NCI-H1092 (cell line): ENCODE data around the gene CMSS1.

Source experiments
- DNase-seq: peaks from one replicate; lab custom pipeline; 2025; lab: John Stamatoyannopoulos, UW

Gene CMSS1

GRCh38 chr3:99875581-99875928 lies 57.9 kb downstream of the CMSS1 start:
- DNase-seq, result no peak

DNA sequence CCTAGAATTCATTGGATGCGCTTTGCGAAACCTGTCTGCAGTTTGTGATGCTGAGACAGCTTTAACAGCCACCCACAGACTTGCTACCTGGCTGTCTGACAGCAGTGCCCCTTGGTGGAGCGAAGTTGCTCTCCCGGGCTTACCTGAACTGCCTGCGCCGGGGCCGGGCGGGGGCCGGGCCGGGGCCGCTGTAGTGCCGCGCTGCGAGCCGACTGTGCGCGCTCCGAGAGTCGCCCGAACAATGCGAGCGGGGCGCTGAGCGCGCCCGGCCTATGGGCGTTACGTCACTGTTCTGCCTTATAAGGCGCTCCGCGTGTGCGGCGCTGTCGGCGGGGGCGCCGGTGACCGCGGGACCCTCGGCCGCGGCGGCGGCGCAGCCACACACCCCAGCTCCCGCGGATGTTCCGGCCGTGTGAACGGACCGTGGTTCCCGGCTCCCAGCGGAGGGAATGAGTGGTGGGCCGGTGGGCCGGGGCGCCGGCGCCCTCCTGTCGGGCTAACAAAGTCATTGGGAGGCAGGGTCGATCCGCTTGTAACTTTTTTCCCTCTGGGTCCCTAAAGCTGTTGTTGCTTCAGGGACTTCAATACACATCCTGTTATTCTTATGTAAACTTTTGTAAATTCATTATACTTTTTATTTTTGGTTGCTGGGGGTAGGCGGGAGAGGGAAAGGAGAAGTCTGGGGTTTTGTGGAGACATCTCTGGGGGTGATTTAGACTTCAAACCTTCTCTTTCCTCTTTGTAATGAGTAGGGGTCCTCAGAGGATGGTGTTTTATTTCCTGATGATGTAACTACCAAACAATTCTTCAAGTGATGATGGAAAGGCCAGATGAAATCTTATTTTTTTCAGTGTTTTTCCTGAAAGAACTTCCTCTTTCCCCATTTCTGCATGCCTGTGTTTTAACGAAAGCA lies 58.5 kb downstream of the CMSS1 start:
- DNase-seq, result peak; percentile 59

DNA sequence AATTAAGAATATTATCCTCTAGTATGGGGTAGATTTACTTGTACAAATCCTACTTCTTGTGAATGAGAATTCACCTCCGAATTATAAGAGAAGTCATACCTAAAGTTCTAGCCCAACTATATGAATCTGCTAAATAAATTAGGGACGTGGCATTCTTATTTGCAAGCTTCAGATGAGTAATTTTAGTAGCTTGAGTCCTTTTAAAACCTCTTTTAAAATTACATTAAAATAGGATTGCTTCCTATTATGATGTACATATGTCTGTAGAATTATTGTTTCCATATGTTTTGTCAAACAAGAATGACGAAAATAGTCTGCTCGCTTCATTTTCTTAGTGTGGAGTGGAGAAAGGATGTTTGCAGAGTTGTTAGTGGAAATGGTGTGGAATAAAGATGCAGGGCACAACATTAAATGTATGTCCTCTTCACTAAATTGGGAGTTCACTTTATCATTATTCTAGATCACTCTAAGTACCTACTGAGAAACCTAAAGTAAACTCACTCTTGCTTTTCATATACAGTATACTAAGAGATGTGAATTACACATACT lies 59.4 kb downstream of the CMSS1 start:
- DNase-seq, result no peak

DNA sequence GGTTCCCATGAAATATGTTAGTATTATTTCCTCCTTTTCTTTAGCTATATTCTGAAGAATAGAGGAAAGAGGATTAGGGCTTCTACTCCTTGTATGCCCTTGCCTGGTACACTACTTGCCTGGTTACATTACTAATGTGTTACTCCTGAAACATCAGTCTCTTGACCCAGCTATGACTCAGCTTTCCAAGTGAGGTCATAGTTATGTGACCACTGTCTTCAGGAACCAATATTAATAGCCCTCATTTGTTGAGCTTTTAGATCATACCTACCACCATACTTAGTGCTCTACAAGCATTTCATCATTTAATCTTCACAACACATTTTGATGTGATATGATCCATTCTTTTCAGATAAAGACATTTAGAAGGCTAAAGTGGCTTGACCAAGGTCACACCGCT lies 60.3 kb downstream of the CMSS1 start:
- DNase-seq, result no peak

DNA sequence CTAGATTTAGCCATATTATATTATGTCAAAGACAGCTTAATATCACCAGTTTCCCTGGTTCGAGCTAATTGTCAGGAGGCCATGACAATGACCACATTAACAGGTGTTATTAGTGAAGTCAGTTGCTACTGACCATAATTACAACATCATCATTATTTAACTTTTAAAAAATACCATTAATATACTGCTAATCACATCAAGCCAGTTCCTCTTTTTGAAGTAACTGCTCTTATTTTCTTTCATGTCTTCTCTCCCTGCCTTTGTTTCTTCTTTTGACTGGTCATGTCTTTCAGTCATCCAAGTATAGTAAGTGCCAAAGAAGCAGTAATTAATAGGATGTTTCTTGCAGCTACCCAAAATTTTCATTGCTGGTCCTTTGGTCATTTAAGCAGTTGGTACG lies 61.6 kb downstream of the CMSS1 start:
- no peak for DNase-seq

GRCh38 chr3:99881121-99881524 lies 63.5 kb downstream of the CMSS1 start:
- no peak for DNase-seq

DNA sequence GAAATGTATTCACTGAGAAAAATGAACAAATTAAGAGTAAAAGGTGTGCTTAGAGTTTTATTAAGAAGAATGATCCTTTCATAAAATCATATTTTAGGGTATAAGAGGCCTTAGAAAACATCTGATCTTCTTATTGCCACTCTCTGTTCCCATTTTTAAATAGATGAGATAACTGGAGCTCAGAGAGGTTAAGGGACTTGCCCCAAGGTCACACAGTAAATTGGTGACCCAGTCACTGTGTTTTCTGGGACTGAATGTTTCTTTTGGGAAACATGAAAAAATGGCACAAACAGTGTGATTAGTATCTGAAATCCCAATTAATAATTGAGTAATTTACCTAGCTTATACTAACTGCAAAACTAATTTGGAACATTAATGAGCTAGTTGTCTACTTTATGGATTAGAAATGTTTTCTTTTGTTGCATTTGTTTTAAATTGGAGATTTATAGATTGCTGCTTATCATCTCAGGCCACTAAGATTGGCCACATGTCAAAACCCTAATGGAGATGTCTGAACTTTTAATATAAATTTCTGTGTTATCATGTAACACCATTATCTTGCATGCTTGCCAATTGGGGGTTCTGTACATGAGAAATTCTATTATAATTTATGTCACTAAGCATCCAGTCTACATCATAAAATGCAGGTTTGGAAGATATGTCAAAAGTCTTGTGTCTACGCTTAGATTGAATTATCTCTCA lies 64.9 kb downstream of the CMSS1 start:
- no peak for DNase-seq

DNA sequence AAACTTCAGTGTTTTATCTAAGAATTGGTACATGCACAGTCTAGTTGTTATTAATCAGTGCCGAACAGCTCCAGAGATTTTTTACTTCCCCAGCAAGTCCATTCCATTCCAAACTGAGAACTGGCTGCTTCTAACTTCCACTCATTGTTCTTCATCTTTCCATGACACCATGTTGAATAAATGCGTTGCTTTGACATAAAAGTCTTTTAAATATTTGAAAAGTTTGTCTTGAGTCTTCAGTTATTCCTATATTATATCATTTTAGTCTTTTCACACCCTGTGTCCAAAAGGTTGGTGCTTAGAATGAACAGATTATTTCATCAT lies 65.4 kb downstream of the CMSS1 start:
- no peak for DNase-seq

DNA sequence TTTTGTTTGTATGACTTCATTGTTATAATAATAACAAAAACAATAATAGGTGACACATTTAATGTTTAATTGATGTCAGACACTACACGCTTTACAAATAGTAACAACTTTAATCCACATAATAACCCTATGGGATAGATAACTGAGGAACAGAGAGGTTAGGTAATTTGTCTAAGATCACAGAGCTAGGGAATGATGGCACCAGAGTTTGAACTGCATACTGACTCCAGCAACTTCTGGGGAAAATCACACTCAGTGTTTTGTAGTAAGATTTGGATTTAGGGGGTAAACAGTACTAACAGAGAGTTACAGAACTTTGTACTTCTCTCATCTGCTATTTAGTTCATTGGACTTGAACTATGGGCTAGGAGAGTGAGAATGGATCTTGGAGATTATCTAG lies 66.0 kb downstream of the CMSS1 start:
- no peak for DNase-seq

DNA sequence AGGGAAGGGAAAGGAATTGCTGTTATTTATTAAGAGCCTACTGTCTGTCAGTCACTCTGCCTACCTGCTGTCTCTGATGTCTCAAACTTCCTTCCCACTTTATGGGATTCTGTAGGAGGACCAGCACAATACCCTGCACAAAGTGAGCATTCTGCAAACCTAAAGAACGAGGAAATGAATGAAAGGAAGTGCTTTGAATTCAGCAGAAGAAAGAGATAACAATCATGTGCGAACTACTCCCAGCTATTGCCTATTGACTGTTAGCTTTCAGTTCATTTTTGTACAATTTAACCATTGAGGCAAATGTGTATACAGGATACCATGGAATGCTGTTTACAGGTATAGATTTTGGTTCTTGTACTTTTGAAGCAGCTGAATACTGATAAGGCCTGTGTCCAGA lies 66.8 kb downstream of the CMSS1 start:
- no peak for DNase-seq

DNA sequence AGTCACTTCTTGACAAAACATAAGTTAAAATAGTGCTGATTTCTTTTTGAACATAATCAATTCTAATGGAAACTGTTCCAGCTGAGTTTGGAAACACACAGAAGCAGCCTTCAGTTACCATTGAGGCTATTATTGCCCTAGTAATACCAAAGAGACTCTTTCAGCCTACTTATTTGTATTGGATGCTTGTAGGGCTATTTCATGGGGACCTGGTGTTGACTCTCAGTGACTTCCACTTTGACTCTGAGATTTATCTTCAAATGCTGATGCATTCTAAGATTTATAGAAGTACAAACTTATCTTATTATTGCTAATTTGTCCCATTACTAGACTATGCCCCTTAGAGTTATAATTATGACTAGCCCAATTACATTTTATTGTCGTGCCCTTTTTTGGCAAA lies 67.4 kb downstream of the CMSS1 start:
- no peak for DNase-seq

- no peak for DNase-seq
These were observed 68.2 kb downstream of the CMSS1 start for GRCh38 chr3:99885851-99886250.

GRCh38 chr3:99891610-99892285 lies 74.1 kb downstream of the CMSS1 start:
- no peak for DNase-seq

DNA sequence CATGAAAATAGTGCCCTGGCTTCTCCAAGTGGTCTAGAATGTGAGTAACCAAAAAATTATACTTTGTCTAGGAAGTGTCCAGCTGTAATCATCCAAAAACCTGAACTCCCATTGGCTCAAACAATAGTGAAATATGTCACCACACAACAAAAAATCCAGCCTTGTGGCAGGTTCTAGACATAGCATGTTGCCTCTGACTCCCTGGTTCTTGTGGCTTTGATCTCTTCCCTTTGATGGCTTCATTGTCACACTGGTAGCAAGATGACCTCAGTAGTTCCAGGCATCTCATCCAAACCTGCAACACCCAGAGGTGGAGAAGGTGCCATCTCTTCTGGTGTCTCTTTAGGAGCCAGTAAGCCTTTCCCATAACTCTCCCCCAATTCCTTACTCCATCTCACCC lies 74.7 kb downstream of the CMSS1 start:
- DNase-seq, result no peak

DNA sequence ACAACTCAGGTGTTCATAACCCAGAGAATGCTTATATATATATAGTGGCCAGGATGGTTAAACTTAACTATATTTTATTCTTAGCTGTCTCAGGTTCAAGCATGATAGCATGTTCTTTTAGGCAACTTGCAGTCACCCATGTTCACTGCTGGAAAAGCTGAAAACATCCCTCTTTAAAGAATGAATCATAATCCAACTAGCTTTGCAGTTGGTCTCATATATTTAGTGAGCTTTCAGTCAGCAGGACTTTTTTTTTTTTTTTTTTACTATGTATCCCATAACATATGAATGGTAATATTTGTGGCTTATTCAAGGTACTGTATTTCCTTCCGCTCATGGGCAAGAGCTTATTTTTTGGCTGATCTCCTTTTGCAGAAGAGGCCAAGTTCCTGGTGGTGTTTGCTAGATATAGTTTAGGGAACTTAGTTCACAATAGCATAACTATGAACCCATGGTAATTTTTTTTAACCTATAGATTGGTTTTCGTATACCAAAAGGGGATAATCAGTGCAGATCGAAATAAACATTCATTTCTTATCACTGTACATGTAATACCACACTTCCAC lies 77.6 kb downstream of the CMSS1 start:
- no peak for DNase-seq

- DNase-seq, result no peak
These were observed 78.2 kb downstream of the CMSS1 start for GRCh38 chr3:99895703-99896441.

- DNase-seq, result no peak
These were observed 78.8 kb downstream of the CMSS1 start for GRCh38 chr3:99896482-99896881.

DNA sequence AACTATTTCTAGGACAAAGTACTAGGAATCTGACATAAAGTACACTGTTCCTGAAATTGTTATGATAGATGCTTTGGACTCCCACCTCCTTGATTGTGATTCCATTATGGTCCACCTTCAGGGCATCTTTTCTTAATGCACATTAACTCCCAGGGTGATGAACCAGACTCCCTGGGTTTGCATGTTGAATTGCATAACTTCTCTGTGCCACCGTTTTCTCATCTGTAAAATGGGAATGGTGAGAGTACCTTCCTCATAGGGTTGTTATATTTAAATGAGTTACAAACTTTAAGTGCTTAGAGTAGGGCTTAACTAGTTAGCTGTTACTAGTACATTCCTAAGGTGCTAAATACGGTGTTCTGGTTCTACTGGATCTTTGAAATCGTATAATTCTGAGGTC lies 81.9 kb downstream of the CMSS1 start:
- no peak for DNase-seq

DNA sequence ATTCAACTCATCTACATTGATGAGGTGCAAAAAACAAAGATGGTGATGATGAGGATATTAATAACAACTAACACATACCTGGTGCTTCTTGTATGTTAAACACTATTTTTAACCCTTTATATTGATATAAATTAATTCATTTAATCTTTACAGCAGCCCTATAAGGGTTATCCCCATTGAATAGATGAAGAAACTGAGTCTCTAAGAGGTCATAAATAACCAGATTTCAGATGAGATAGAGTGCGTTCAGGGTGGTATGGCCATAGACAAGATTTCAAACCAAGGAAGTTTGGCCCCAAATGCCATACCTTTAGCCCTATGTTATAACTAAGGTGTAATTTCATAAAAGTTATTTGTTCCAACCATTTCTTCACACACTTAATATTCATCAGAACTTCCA lies 82.6 kb downstream of the CMSS1 start:
- DNase-seq, result no peak

DNA sequence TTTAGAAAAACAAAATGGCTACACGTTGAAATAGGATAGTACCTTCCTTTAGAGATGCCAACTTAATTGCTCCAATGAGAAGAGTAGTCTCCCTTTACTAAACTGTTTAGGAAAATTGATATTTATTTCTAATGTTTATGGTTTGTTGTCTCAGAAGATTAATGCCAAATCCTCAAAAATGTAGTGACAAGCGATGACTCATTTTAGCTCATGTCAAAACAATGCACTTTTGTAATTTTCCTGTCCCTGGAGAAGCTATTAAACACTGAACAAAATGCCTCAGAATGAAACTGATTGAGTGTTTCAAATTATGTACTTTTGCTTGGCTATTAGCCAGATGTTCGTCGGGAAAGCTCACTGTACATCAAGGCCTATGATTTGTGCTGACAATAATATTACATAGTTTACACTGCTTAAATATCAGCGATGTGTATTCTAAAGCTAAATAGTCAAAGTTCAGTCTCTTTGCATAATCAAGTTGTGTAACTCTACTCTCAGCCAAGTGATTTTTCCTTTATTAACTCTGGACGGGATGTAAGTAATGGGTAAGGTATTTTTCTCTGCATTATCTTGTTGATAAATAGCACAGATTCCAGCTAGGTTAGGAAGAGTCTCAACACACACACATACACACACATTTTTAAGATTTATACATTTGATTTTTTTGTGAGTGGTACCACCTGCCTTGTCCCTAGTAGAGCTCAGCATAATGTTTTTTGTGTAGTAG lies 83.7 kb downstream of the CMSS1 start:
- no peak for DNase-seq

DNA sequence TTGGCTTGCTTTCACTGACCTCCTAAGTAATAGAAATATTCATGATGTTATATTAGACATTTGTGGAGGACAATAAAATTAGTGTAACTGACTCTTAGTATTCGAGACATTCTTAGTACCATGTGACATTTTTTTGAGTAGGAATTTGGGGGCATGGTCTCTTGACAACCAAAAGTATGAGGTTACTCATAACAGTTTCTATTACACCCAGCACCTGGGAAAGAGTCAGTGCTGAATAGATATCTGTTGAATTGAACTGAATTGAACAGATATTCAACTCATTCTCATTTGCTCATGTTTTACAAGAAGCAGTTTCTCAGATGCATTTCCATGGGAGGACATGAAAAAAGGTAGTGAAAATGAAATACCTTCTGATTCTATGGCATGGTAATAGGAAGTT lies 84.4 kb downstream of the CMSS1 start:
- no peak for DNase-seq
